ENCODE data around the gene AGO1. TPM values are rescaled to one million over a fixed set of nuclear protein-coding genes. Genes with fewer than 3 reads are reported as not detected.
"Not testable (repeated sequence)": the region's sequence is repeated elsewhere in the genome, so short reads cannot be mapped to it uniquely, and the experiment has no call there.

Gene AGO1
- total RNA-seq, 2 experiments from 2014 or later, result 15.2 to 16.3 TPM

- no peak for ATAC-seq (ENCODE audit: poor library complexity)
- Mint-ChIP-seq H3K4me3 (no peak overlapping the region), H3K27ac (no peak overlapping the region), H3K36me3 (ENCODE audit: low read depth) (peaks cover 90% of the 10 kb centered on the region), H3K4me1 (ENCODE audit: low read depth) (no peaks in the 10 kb centered on the region), H3K9me3 (peaks cover 2% of the 10 kb centered on the region), H3K27me3 (no peaks in the 10 kb centered on the region)
- intact Hi-C loops (cut with DNase I, micrococcal nuclease), result no loop called here
- Histone ChIP-seq H3K36me3 (ENCODE audit: insufficient read depth, low read length) (peaks cover 42% of the 10 kb centered on the region), H3K4me3 (ENCODE audit: low read length) (no peak overlapping the region), H3K27me3 (ENCODE audit: control insufficient read depth in 1 of 2, insufficient read depth in 2 of 2, low read length in 2 of 2) (no peaks in the 10 kb centered on the region), H3K27ac (ENCODE audit: low read depth in 1 of 2, low read length in 2 of 2) (no peak overlapping the region), H3K9me3 (ENCODE audit: control insufficient read depth in 1 of 2, insufficient read depth in 1 of 2, low read length in 2 of 2) (no peaks in the 10 kb centered on the region), H3K4me1 (ENCODE audit: insufficient read depth, low read length) (no peaks in the 10 kb centered on the region)
- ChIA-PET CTCF (no interaction called here), POLR2A (no interaction called here)
- DNase-seq, result no peak
- TF ChIP-seq CTCF (IDR thresholded peaks at IDR 0.05), result no peak
Observed at GRCh38 chr1:35971601-35972000, 88.6 kb downstream of the AGO1 start.

GRCh38 chr1:35972631-35973030, 89.6 kb downstream of the AGO1 start:
- ATAC-seq (ENCODE audit: poor library complexity); DNase-seq; H3K4me3 Mint-ChIP-seq; H3K27ac Mint-ChIP-seq; H3K27me3 ChIP-seq (ENCODE audit: control insufficient read depth in 1 of 2, insufficient read depth in 2 of 2, low read length in 2 of 2); H3K9me3 Mint-ChIP-seq; H3K4me1 ChIP-seq (ENCODE audit: insufficient read depth, low read length); H3K9me3 ChIP-seq (ENCODE audit: control insufficient read depth in 1 of 2, insufficient read depth in 1 of 2, low read length in 2 of 2); POLR2A ChIA-PET; H3K4me3 ChIP-seq (ENCODE audit: low read length); H3K27ac ChIP-seq (ENCODE audit: low read depth in 1 of 2, low read length in 2 of 2); intact Hi-C loops (cut with DNase I, micrococcal nuclease); H3K4me1 Mint-ChIP-seq (ENCODE audit: low read depth); H3K27me3 Mint-ChIP-seq; CTCF ChIA-PET: not testable (repeated sequence)
- peaks cover 46% of the 10 kb centered on the region for H3K36me3 ChIP-seq (ENCODE audit: insufficient read depth, low read length)
- H3K36me3 Mint-ChIP-seq (ENCODE audit: low read depth), result peaks cover 85% of the 10 kb centered on the region

GRCh38 chr1:35980090-35980489, 97.1 kb downstream of the AGO1 start:
- ChIA-PET CTCF (no interaction called here), POLR2A (no interaction called here)
- Histone ChIP-seq H3K4me3 (ENCODE audit: low read length) (no peak overlapping the region), H3K27me3 (ENCODE audit: control insufficient read depth in 1 of 2, insufficient read depth in 2 of 2, low read length in 2 of 2) (no peaks in the 10 kb centered on the region), H3K9me3 (ENCODE audit: control insufficient read depth in 1 of 2, insufficient read depth in 1 of 2, low read length in 2 of 2) (no peaks in the 10 kb centered on the region), H3K4me1 (ENCODE audit: insufficient read depth, low read length) (no peaks in the 10 kb centered on the region), H3K36me3 (ENCODE audit: insufficient read depth, low read length) (peaks cover 38% of the 10 kb centered on the region), H3K27ac (ENCODE audit: low read depth in 1 of 2, low read length in 2 of 2) (no peak overlapping the region)
- peaks cover 72% of the 10 kb centered on the region for H3K36me3 Mint-ChIP-seq (ENCODE audit: low read depth)
- DNase-seq, result no peak
- no peaks in the 10 kb centered on the region for H3K27me3 Mint-ChIP-seq
- ATAC-seq (ENCODE audit: poor library complexity), result no peak
- no peak overlapping the region for H3K4me3 Mint-ChIP-seq
- no peaks in the 10 kb centered on the region for H3K9me3 Mint-ChIP-seq
- no peaks in the 10 kb centered on the region for H3K4me1 Mint-ChIP-seq (ENCODE audit: low read depth)
- no peak overlapping the region for H3K27ac Mint-ChIP-seq
- intact Hi-C loops (cut with DNase I, micrococcal nuclease), result no loop called here
- no peak for TF ChIP-seq CTCF (IDR thresholded peaks at IDR 0.05)

Other genes starting within 250 kb of the AGO1 start
- 10 to 100 TPM; 34.0 to 35.3 TPM for gene PSMB2, start 241.7 kb upstream of the AGO1 start, total RNA-seq
- gene C1orf216, start 164.3 kb upstream of the AGO1 start, total RNA-seq, result 1 to 10 TPM; 2.9 to 3.8 TPM
- under 1 TPM; 0.59 to 0.60 TPM for gene CLSPN, start 113.2 kb upstream of the AGO1 start, total RNA-seq
- 1 to 10 TPM; 7.4 to 8.1 TPM for gene AGO4, start 75.2 kb upstream of the AGO1 start, total RNA-seq
- 10 to 100 TPM; 31.3 to 34.5 TPM for gene AGO3, start 47.9 kb downstream of the AGO1 start, total RNA-seq
- gene TEKT2, start 200.9 kb downstream of the AGO1 start, total RNA-seq, result under 1 TPM; 0.22 to 0.33 TPM
- gene ADPRS, start 205.7 kb downstream of the AGO1 start, total RNA-seq, result 10 to 100 TPM; 22.6 to 24.6 TPM
- gene COL8A2, start 242.0 kb downstream of the AGO1 start, total RNA-seq, result under 1 TPM; 0.05 to 0.06 TPM

Data from CD4-positive, alpha-beta T cell (primary cell).